RCC 7860 (cell line): Measurements from ENCODE around the gene LRIG2.
"Not testable (repeated sequence)": the region's sequence is repeated elsewhere in the genome, so short reads cannot be mapped to it uniquely, and the experiment has no call there.

ENCODE experiments used
- DNase-seq: peaks from one replicate; pipeline ENCODE4 v3.0.0-alpha.2; 2015; ENCODE audit warnings: low spot score
- FAIRE-seq: peaks from 2 replicates; lab custom pipeline; 2012; peaks lifted over from hg19 to GRCh38; lab: Jason Lieb, UNC

Gene LRIG2

GRCh38 chr1:113055570-113055969, 17.4 kb upstream of the LRIG2 start:
- FAIRE-seq, result no peak
- no peak for DNase-seq

DNA sequence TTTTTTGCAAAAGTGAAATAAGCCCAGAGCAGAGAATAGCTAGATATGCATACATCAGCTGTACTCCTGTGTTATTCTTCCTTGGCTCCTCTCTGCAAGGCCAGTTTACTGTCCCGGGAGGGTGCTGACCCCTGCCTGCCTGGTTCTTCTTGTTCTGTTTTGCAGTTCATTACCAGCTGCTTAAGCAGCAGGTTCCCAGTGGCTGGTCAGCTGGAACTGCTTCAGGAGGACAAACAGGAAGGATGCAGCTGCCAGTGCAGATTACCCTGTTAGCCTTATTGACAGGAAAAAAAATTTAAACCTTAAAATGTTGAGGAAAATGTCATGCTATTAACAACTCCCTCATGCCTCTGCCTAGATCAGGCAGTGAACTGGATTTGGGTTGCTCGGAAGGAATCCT, 16.0 kb upstream of the LRIG2 start:
- DNase-seq, result no peak
- FAIRE-seq, result no peak

GRCh38 chr1:113058941-113059706, 13.9 kb upstream of the LRIG2 start:
- no peak for FAIRE-seq

GRCh38 chr1:113063456-113063855, 9.5 kb upstream of the LRIG2 start:
- not testable (repeated sequence) for FAIRE-seq, DNase-seq

More at GRCh38 chr1:113058941-113059706, 13.9 kb upstream of the LRIG2 start:
- DNase-seq, result no peak

DNA sequence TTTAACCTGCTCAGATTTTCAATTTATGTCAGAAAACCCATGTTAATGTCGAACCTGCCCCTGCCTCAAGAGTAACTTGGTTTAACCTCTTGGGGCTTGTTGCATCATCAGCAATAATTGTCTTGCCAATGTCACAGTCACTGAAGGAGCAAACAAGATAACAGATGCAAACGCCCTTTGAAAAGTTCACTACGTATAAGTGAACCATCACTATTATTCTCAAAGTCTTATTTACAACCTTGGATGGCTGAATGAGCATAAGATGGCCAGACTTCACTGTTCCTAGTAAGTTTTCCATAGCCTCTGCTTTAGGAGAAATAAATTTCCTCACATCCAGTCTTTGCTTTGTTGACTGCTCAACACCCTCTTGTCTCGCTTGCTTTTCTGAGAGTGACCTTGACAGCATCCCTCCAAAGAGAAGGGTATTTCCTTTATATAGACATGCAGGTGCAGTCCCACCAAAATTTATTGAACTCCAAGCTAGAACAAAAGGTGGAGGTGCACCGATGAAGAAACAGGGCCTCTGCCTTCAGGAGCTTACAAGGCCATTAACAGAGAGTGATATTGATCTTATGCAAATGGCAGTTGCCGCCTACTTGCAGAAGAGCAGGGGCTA, 749 bp upstream of the LRIG2 start:
- FAIRE-seq, result no peak
- no peak for DNase-seq

DNA sequence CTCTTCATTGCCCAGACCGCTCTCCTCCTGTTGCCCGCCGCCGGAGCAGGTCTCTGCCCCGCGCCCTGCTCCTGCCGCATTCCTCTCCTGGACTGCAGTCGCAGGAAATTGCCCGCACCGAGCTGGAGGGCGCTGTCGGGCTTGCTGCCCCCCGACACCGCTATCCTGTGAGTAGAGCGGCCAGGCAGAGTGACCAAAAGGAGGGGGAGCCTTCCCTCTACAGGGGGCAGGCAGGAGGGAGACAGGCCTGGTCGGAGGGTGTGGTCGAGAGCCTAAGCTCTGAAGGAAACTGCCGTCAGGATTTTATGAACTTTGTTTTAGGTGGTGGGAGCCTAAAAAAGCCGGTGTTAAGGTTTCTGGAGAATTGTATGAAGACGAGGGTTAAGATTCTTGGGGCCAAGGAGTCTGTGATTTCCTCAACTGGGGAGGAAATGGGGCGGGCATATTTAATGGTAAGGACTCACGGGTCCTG, 517 bp downstream of the LRIG2 start:
- DNase-seq, result peak; percentile 41
- no peak for FAIRE-seq

- no peak for DNase-seq
- no peak for FAIRE-seq
These were observed 1.2 kb downstream of the LRIG2 start for GRCh38 chr1:113074237-113074636.

- DNase-seq, FAIRE-seq: not testable (repeated sequence)
These were observed 5.0 kb downstream of the LRIG2 start for GRCh38 chr1:113077978-113078377.

GRCh38 chr1:113086541-113086940, 13.5 kb downstream of the LRIG2 start:
- no peak for DNase-seq
- no peak for FAIRE-seq

GRCh38 chr1:113088972-113089371, 16.0 kb downstream of the LRIG2 start:
- FAIRE-seq (no peak), DNase-seq (no peak)

- no peak for DNase-seq
- FAIRE-seq, result no peak
These were observed 17.1 kb downstream of the LRIG2 start for GRCh38 chr1:113090051-113090450.

GRCh38 chr1:113091988-113092594, 19.1 kb downstream of the LRIG2 start:
- FAIRE-seq (no peak), DNase-seq (no peak)

DNA sequence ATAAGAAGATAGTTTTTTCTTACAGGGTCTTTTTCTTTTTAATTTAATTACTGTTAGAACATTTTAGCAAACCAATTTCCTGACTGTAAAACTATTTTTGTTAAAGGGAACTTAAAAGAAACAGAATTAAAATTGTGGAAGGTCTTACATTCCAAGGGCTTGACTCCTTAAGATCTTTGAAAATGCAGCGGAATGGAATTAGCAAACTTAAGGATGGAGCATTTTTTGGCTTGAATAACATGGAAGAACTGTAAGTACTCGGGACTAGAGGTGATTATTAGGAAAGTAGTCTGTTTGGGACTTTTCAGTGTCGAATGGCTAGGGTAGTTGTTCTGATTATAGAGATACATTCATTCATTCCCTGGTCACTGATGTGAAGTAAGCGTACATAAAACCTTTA, 21.5 kb downstream of the LRIG2 start:
- FAIRE-seq (no peak), DNase-seq (no peak)

DNA sequence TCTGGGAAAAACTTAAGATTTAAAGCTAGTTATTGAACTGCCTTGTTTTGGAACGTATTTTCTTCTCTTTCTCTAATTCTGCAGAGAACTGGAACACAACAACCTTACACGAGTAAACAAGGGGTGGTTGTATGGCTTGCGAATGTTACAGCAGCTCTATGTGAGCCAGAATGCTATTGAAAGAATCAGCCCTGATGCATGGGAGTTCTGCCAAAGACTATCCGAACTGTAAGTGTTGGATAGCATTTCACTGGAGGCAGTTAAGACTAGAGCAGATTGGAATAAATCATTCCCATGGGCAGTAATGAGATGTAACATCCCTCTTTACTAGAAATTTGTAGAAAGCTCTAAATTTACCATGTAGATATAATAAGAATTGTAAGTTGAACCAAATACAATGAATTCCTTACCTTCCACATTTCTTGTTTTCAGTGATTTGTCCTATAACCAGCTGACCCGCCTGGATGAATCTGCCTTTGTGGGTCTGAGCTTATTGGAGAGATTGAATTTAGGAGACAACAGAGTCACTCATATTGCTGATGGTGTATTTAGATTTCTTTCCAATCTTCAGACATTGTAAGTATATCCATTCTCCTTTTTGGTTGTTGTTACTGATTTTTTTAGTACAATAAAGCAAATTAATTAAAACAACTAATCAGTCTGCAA, 22.9 kb downstream of the LRIG2 start:
- DNase-seq (no peak), FAIRE-seq (no peak)

DNA sequence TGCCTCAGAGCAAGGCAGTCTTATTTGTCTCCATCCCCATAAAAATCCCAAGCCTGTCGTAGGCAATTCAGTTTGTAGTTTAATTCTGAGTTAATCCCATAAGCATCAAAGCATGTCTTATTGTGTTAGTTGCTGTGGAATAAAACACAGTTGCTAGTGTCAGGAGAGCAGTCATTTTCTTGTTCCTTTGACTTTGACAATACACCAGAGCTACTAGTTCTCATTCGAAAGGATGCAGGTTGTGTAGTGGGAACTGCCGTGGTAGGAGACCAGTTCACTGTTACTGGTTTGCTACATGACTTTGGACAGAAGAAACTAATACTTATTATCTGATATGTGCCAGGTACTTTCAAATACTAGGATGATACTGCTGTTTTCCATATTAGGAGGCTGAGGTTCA, 23.5 kb downstream of the LRIG2 start:
- DNase-seq (no peak), FAIRE-seq (no peak)

DNA sequence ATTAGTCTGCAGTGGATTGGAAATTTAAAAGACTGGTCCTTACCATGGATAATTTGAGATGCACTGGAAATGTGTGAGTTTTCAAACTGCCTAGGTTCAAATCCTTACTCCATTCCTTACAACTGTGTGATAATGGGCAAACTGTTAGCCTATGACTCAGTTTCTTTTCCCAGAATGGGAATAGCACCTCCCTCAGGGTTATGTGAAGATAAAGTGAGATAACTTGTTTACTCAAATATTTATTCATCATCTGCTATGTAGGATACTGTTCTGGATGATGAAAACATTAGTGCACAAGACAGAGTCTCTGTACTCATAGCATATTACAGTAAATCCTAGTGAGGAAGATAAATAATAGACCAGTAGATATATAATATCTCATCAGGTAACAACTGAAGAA, 28.6 kb downstream of the LRIG2 start:
- FAIRE-seq, result no peak
- no peak for DNase-seq

DNA sequence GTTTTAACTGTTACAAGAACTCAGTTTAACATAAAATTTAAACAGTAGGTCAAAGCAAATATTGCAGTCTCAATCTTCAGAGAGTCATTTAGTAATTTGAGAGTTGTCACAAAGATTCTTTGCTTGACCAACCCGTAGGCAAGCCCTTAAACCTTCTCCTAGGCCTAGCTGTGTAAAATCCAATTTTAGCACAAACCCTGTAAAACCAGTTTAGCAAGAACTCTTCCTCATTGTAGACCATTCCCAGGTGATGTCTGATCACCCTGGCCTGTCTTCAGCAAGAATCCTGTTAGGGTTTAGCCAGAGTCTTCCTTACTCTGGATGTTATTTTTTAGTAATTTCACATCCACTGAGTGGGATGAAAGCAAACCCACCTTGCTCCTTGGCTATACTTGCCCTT, 30.1 kb downstream of the LRIG2 start:
- FAIRE-seq (no peak), DNase-seq (no peak)

GRCh38 chr1:113103977-113104376, 31.0 kb downstream of the LRIG2 start:
- FAIRE-seq (no peak), DNase-seq (no peak)

- no peak for DNase-seq
- no peak for FAIRE-seq
These were observed 33.9 kb downstream of the LRIG2 start for GRCh38 chr1:113106910-113107309.

- FAIRE-seq, result no peak
- peak; percentile 58 for DNase-seq
These were observed 37.0 kb downstream of the LRIG2 start for GRCh38 chr1:113109908-113110554.

GRCh38 chr1:113118266-113118665, 45.3 kb downstream of the LRIG2 start:
- FAIRE-seq, result no peak
- DNase-seq, result no peak
